ENCODE measurements around the gene ROR1.

- no peak for TF ChIP-seq POLR2A (IDR thresholded peaks at IDR 0.05; ENCODE audit: low read length)
- TF ChIP-seq GATA1 (IDR thresholded peaks at IDR 0.05; ENCODE audit: low read depth, low read length), result no peak
Observed at GRCh38 chr1:63902844-63903589, 129.2 kb downstream of the ROR1 start.
